HG03097 (cell line): ENCODE data around the gene RADIL.

ENCODE experiments used
- ATAC-seq: cut with Tn5 transposase; IDR thresholded peaks from one replicate; pipeline ENCODE4 v1.9.1; 2021; ENCODE audit not compliant: unreplicated experiment, low FRiP score

Gene RADIL

DNA sequence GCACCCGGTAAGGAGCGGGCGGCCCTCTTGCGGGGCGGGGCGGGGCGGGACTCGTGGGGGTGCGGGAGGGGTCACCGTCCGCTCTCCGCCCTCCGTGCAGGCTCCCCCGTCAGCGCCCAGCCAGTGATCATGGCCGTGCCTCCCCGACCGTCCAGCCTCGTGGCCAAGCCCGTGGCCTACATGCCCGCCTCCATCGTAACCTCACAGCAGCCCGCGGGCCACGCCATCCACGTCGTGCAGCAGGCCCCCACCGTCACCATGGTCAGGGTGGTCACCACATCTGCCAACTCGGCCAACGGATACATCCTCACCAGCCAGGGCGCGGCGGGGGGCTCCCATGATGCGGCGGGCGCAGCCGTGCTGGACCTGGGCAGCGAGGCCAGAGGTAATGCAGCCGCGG is 124.3 kb downstream of the RADIL start:
- ATAC-seq, result no peak

DNA sequence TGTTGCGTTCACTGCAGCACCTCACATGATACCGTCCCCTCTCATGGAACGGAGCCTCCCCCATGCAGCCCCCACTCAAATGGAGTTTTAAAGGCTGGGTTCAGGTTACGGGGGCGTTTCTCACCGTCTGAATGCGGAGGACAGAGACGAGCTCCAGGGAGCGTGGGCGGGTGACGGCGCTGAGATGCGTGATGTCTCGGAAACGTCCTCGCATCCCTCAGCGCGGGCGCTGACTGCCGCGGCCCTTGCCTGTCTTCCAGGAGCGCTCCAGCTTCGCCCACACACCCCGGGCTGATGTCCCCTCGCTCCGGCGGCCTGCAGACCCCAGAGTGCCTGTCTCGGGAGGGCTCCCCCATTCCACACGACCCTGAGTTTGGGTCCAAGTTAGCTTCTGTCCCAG is 124.7 kb downstream of the RADIL start:
- no peak for ATAC-seq

GRCh38 chr7:4758111-4758510 is 125.4 kb downstream of the RADIL start:
- ATAC-seq, result no peak

- no peak for ATAC-seq
Measured at GRCh38 chr7:4755045-4755444, 128.5 kb downstream of the RADIL start.

DNA sequence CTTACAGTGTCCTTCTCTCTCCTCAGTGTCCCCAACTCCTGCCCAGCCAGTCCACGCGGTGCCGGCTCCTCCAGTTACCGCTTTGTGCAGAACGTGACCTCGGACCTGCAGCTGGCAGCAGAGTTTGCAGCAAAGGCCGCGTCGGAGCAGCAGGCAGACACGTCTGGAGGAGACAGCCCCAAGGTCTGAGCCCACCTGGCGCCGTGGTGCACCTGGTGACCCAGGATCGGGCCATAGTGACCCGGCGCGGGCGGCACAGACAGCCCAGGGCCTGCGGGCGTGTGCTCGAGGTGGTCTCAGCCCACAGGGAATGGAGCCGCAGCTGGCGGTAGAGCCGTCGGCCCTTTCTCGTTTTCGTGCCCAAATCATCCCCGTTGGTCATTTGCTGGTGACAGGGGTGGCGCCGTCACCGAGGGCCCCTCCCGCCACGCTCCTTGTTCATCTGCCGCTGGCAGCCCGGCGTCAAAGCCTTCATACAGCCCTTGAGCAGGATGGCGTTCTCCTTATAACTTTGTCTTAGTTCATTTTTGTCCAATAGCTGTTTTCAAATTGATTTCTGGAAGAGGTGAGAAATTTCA is 129.0 kb downstream of the RADIL start:
- no peak for ATAC-seq

- peak; percentile 51 for ATAC-seq
Measured at GRCh38 chr7:4753598-4754432, 129.7 kb downstream of the RADIL start.

DNA sequence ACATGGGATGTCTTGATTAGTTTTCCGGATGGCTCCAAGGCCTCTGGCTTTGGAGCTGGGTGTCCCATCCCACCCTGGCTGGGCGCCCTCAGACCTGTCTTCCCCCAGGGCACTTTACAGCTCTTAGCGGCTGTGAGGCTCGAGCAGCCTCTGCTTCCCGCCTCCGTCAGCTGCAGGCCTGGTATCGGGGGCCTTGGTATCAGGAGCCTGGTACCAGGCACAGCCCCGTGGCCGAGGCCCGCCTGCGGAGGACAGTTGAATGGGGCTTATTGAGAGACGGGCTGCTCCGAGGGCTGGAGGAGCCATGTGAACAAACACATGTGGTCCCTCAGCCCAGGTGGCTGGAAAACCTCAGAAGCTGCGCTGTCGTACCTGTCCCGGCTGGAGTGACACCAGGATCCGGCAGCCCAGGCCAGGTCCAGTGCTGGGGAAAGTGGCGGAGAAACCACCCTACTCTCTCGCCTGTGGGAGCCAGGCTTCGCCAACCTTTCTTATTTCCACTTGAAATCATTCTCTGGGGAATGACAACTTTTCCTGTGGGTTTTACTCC is 132.0 kb downstream of the RADIL start:
- no peak for ATAC-seq

DNA sequence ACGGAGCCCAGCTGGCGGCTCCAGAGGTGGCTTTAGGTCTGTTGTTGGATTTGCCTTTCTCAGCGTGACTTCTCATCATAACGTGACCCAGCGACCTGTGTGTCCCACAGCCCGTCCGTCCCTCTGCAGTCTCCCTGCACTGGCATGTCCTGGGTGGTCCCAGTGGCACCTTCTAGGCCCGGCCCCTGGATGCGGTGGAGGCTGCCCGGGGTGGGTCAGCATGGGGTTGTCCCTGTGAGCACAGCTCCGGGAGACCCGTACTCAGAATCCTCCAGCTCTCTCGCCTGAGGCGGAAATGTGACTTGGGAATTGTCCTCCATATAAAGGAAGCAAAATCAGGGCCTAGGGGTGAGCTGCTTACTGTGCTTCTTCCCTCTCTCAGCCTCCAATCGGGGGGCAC is 133.7 kb downstream of the RADIL start:
- no peak for ATAC-seq

- no peak for ATAC-seq
Measured at GRCh38 chr7:4749363-4749762, 134.2 kb downstream of the RADIL start.
